GM12878 (cell line): ENCODE measurements around the gene AMMECR1.

Source experiments
- KDM1A ChIP-seq: fragments of 200-600 bp; sonication (generic); IDR thresholded peaks from 2 replicates; pipeline ENCODE4 v1.6.1; 2016; ENCODE audit warnings: borderline replicate concordance
- MXI1 ChIP-seq: fragments of 150-350 bp; IDR thresholded peaks from 2 replicates; pipeline ENCODE4 v1.6.1; 2011; ENCODE audit warnings: low read depth, mild to moderate bottlenecking, inconsistent platforms, low read length, improper control_type of control experiment
- MYB ChIP-seq: fragments of 150-350 bp; IDR thresholded peaks from 2 replicates; pipeline ENCODE4 v1.6.1; 2014; ENCODE audit warnings: mild to moderate bottlenecking, low read depth, low read length, borderline replicate concordance
- RB1 ChIP-seq: fragments of 450-650 bp; formaldehyde crosslinking; IDR thresholded peaks from 2 replicates; pipeline ENCODE4 v1.6.1; 2017; ENCODE audit warnings: mild to moderate bottlenecking, borderline replicate concordance
- RBBP5 ChIP-seq: fragments of 200-600 bp; sonication (generic); conservative IDR thresholded peaks from 2 replicates; pipeline ENCODE4 v1.6.1; 2016
- YBX1 ChIP-seq: fragments of 450-650 bp; IDR thresholded peaks from 2 replicates; pipeline ENCODE4 v1.6.1; 2016; ENCODE audit warnings: antibody characterized with exemption
- YY1 ChIP-seq: IDR thresholded peaks from 2 replicates; pipeline ENCODE4 v1.6.1; 2011; ENCODE audit warnings: low read depth, mild to moderate bottlenecking, low read length
- TF ChIP-seq, protein P1 (sequence below), 3 experiments: IDR thresholded peaks in 2 of 3; conservative IDR thresholded peaks in 1 of 3; 2 replicates each; pipeline ENCODE4 v1.5.1; 2011; ENCODE audit warnings: low read depth in 3 of 3, low read length in 3 of 3, mild to moderate bottlenecking in 3 of 3, control low read depth in 2 of 3, moderate library complexity in 2 of 3, inconsistent platforms in 1 of 3, mixed read lengths in 1 of 3; ENCODE audit not compliant: control insufficient read depth in 2 of 3, insufficient read depth in 1 of 3; ENCODE audit errors: extremely low read depth in 1 of 3

DNA sequence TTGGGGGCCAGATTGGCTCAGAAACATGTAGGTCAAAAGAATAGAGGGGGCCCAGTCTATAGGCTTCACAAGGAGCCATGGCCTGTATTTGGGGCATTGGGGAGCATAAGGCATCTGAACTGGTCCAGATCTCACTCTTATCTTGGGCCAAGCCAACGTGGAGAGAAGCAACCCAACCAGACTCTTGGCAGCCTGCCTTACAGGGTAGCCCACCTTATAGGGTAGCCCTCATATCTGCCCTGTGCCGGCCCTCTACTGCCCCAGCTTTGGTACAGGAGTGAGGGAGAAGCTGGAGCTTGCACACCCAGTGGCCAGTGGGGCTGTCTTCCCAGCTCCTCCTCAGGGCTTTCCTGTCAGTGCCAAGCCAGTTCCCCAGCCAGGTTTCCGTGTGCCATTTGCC lies 142.2 kb downstream of the AMMECR1 start:
- TF ChIP-seq MYB (no peak), MXI1 (no peak), YBX1 (no peak), RBBP5 (no peak), KDM1A (no peak), RB1 (no peak), YY1 (no peak)
- TF ChIP-seq, protein P1, sequence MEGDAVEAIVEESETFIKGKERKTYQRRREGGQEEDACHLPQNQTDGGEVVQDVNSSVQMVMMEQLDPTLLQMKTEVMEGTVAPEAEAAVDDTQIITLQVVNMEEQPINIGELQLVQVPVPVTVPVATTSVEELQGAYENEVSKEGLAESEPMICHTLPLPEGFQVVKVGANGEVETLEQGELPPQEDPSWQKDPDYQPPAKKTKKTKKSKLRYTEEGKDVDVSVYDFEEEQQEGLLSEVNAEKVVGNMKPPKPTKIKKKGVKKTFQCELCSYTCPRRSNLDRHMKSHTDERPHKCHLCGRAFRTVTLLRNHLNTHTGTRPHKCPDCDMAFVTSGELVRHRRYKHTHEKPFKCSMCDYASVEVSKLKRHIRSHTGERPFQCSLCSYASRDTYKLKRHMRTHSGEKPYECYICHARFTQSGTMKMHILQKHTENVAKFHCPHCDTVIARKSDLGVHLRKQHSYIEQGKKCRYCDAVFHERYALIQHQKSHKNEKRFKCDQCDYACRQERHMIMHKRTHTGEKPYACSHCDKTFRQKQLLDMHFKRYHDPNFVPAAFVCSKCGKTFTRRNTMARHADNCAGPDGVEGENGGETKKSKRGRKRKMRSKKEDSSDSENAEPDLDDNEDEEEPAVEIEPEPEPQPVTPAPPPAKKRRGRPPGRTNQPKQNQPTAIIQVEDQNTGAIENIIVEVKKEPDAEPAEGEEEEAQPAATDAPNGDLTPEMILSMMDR (IDR thresholded peaks at IDR 0.05 in 2 of 3, conservative IDR thresholded peaks at IDR 0.05 in 1 of 3; ENCODE audit: control insufficient read depth in 2 of 3, extremely low read depth in 1 of 3, insufficient read depth in 1 of 3, low read depth in 3 of 3, low read length in 3 of 3) = no peak
